Heart right ventricle (tissue), 16 donors: ENCODE data around the gene CHMP3. TPM values are rescaled to one million over a fixed set of nuclear protein-coding genes. Genes with fewer than 3 reads are reported as not detected.
A peak's percentile ranks its signal among the peaks of the same experiment; 100 is the strongest.
"Not testable (repeated sequence)": the region's sequence is repeated elsewhere in the genome, so short reads cannot be mapped to it uniquely, and the experiment has no call there.

Experiments used
- ATAC-seq, 8 donors: fragments of 200-7000 bp; cut with Tn5 transposase; one replicate each; pipeline ENCODE4 v1.9.1; 2020; ENCODE audit warnings: mild to moderate bottlenecking in 8 of 8, moderate library complexity in 8 of 8, moderate number of reproducible peaks in 1 of 8
- DNase-seq, 2 donors: peaks; one replicate each; pipeline ENCODE4 v3.0.0-alpha.2; 2020
- H3K27ac ChIP-seq, 10 donors: fragments of 200-600 bp; sonication (generic) in 2 of 10; one replicate each; pipeline versions ENCODE4 v1.5.0 to v1.8.0; 2020 to 2022; ENCODE audit warnings: mild to moderate bottlenecking in 3 of 10
- H3K27me3 ChIP-seq, 7 donors: fragments of 200-600 bp; one replicate each; pipeline ENCODE4 v1.8.0; 2021 to 2022; ENCODE audit warnings: mild to moderate bottlenecking in 2 of 7
- H3K36me3 ChIP-seq, 9 donors: fragments of 200-600 bp; sonication (generic) in 1 of 9; one replicate each; pipeline versions ENCODE4 v1.5.0 to v1.8.0; 2020 to 2022; ENCODE audit warnings: mild to moderate bottlenecking in 2 of 9
- H3K4me1 ChIP-seq, 9 donors: fragments of 200-600 bp; sonication (generic) in 1 of 9; one replicate each; pipeline versions ENCODE4 v1.5.0 to v1.8.0; 2020 to 2022; ENCODE audit warnings: mild to moderate bottlenecking in 4 of 9
- H3K4me3 ChIP-seq, 10 donors: fragments of 200-600 bp; sonication (generic) in 2 of 10; one replicate each; pipeline versions ENCODE4 v1.5.0 to v1.8.0; 2020 to 2022; ENCODE audit warnings: mild to moderate bottlenecking in 7 of 10, moderate library complexity in 2 of 10
- H3K9me3 ChIP-seq, 11 donors: fragments of 200-600 bp in 10 of 11; sonication (generic) in 2 of 11; one replicate each; pipeline versions ENCODE4 v1.5.0 to v1.8.0; 2013 to 2022; ENCODE audit warnings: mild to moderate bottlenecking in 2 of 11, control low read depth in 1 of 11, moderate library complexity in 1 of 11
- CTCF ChIP-seq, 9 donors: fragments of 200-600 bp; sonication (generic) in 2 of 9; IDR thresholded peaks; one replicate each; pipeline versions ENCODE4 v1.5.0 to v1.8.0; 2021 to 2022; ENCODE audit warnings: antibody characterized with exemption in 9 of 9, mild to moderate bottlenecking in 5 of 9, moderate library complexity in 1 of 9
- WGBS, 2 donors: extraction: QIAGEN DNeasy Blood & Tissue Kit; methylation state at CpG; one replicate each; pipeline ENCODE4 v1.1.7; 2013; ENCODE audit warnings: inconsistent platforms in 1 of 2; 5-methylcytosine and 5-hydroxymethylcytosine counted together
- intact Hi-C, 10 donors: fragments of 100-400 bp; cut with DNase I; formaldehyde crosslinking; loops; one replicate each; pipeline versions ENCODE4 v1.11.1 to v1.14.2; 2022
- polyA plus RNA-seq, 2 donors: library from polyadenylated mRNA; stranded (reverse); fragments of 200-250 nt; gene quantifications; one replicate each; pipeline ENCODE4 v1.2.3, GENCODE V29; 2013
- total RNA-seq, 10 donors: library from RNA; stranded (reverse); fragmentation: NEBNext Ultra II Directional in 3 of 10; extraction: Animal tissue kit (Norgen Biotek cat#: 25700) in 3 of 10; gene quantifications; one replicate each; pipeline versions ENCODE4 v1.2.1 to v1.2.4, GENCODE V29; 2021 to 2023
- donor health status: Arrhythmogenic right ventricular cardiomyopathy.
- donor health status: ischemic (EF 13 %, LVEDD 7.1; RV severe dilation, severe dysfunction).
- donor health status: healthy with polysubstance abuse.
- donor health status: DM: no; HTN: yes; CAD: no.
- donor health status: DM: no; HTN: no; CAD: no.
- donor health status: ischemic (EF 25% LVEDD 6.9; RV normal size, moderate dysfunction).
- donor health status: ischemic (EF 25% LVEDD 5.7; RV mildly dilated, moderate dysfunction).
- donor health status: healthy.
- donor health status: DM: yes; HTN: yes; CAD: no.
- donor health status: Ischemic cardiomyopathy.
- donor health status: ischemic (EF 35%, LVEDD 5.7; RV mildly dilated, moderate dysfunction).
- donor health status: nonischemic (EF 11% LVEDD 7.7; RV severe dilation, severe dysfunction).
- donor health status: DM: yes; HTN: yes; CAD: no.
- donor health status: PGD.
- donor health status: ischemic (EF 29% LVEDD 5.4; RV normal size, mild dysfunction).
- donor health status: nonischemic (EF 23%, LVEDD 6.1; RV moderate dilation, normal function).

Gene CHMP3
- total and polyA plus RNA-seq, 12 donors = 31.3 to 180 (median 158) TPM

GRCh38 chr2:86498468-86499260 is 64.6 kb downstream of the CHMP3 start:
- peaks cover 0 to 100% (median 35%) of the 10 kb centered on the region in 9 donors for H3K36me3 ChIP-seq

GRCh38 chr2:86496391-86496790 is 66.9 kb downstream of the CHMP3 start:
- intact Hi-C loops, H3K27ac ChIP-seq, ATAC-seq, DNase-seq, H3K27me3 ChIP-seq, H3K4me3 ChIP-seq: not testable (repeated sequence)
- 84 to 92% methylated on average over 3 of the region's 3 CpGs for WGBS, 2 donors
- Histone ChIP-seq H3K4me1 (peaks cover 0 to 16% (median 7%) of the 10 kb centered on the region in 9 donors), H3K36me3 (peaks cover 0 to 100% (median 47%) of the 10 kb centered on the region in 9 donors), H3K9me3 (peaks cover 0 to 21% (median 0%) of the 10 kb centered on the region in 11 donors)

More at GRCh38 chr2:86498468-86499260, 64.6 kb downstream of the CHMP3 start:
- Histone ChIP-seq H3K27ac (peak overlapping the region in 1 of 10 donors; percentile 8), H3K4me1 (no peaks in the 10 kb centered on the region), H3K4me3 (no peak overlapping the region), H3K9me3 (peaks cover 0 to 23% (median 0%) of the 10 kb centered on the region in 11 donors), H3K27me3 (no peaks in the 10 kb centered on the region)
- DNase-seq (no peak), ATAC-seq (no peak)
- 90 to 93% methylated on average over 3 of the region's 3 CpGs for WGBS, 2 donors
- no peak for TF ChIP-seq CTCF (IDR thresholded peaks at IDR 0.05)
- intact Hi-C loops = no loop called here

- DNase-seq = no peak
- no peak overlapping the region for H3K4me3 ChIP-seq
- H3K4me1 ChIP-seq = peaks cover 0 to 42% (median 23%) of the 10 kb centered on the region in 9 donors
- H3K9me3 ChIP-seq = no peaks in the 10 kb centered on the region
- WGBS, 2 donors = 52 to 63% methylated on average over 1 of the region's 1 CpG
- ATAC-seq = peak in 5 of 8 donors; percentile 11 to 61 (median 43)
- intact Hi-C loops = loop anchor here in 1 of 10 donors (5.0 kb wide), 1 partner anchor 50 kb away; the partner anchor contains the start of gene KDM3A
- H3K27ac ChIP-seq = peak overlapping the region in 6 of 10 donors; percentile 22 to 72 (median 60)
- H3K27me3 ChIP-seq = no peaks in the 10 kb centered on the region
- no peak for TF ChIP-seq CTCF (IDR thresholded peaks at IDR 0.05)
- H3K36me3 ChIP-seq = peaks cover 0 to 100% (median 75%) of the 10 kb centered on the region in 9 donors
Measured at GRCh38 chr2:86492048-86492453, 71.2 kb downstream of the CHMP3 start.

- peak overlapping the region in 5 of 10 donors; percentile 53 to 72 (median 64) for H3K27ac ChIP-seq
- H3K36me3 ChIP-seq = peaks cover 0 to 100% (median 76%) of the 10 kb centered on the region in 9 donors
- ATAC-seq = no peak
- no peaks in the 10 kb centered on the region for H3K27me3 ChIP-seq
- no peak overlapping the region for H3K4me3 ChIP-seq
- peaks cover 0 to 42% (median 23%) of the 10 kb centered on the region in 9 donors for H3K4me1 ChIP-seq
- no peak for TF ChIP-seq CTCF (IDR thresholded peaks at IDR 0.05)
- intact Hi-C loops = loop anchor here in 1 of 10 donors (5.0 kb wide), 1 partner anchor 49 kb away; the partner anchor contains the start of gene KDM3A
- 46 to 59% methylated on average over 4 of the region's 4 CpGs for WGBS, 2 donors
- H3K9me3 ChIP-seq = no peaks in the 10 kb centered on the region
- no peak for DNase-seq
Measured at GRCh38 chr2:86491088-86491487, 72.2 kb downstream of the CHMP3 start.
